ENCODE data around the gene FBH1. TPM values are rescaled to one million over a fixed set of nuclear protein-coding genes. Genes with fewer than 3 reads are reported as not detected.

Gene FBH1
- total RNA-seq, 1 donor from 2014 or later = 87.4 TPM

GRCh38 chr10:5895365-5895764 is 5.3 kb downstream of the FBH1 start:
- H3K27me3 Mint-ChIP-seq = no peaks in the 10 kb centered on the region
- TF ChIP-seq CTCF (IDR thresholded peaks at IDR 0.05; ENCODE audit: unreplicated experiment) = no peak
- no peak overlapping the region for H3K27ac Mint-ChIP-seq
- H3K4me1 Mint-ChIP-seq (ENCODE audit: low read depth) = peaks cover 22% of the 10 kb centered on the region
- no peak overlapping the region for H3K4me3 Mint-ChIP-seq (ENCODE audit: low read depth)
- peaks cover 7% of the 10 kb centered on the region for H3K9me3 Mint-ChIP-seq (ENCODE audit: low read depth)
- peaks cover 26% of the 10 kb centered on the region for H3K36me3 Mint-ChIP-seq (ENCODE audit: insufficient read depth)
- DNase-seq (ENCODE audit: low spot score, unreplicated experiment) = no peak

- no peak for TF ChIP-seq CTCF (IDR thresholded peaks at IDR 0.05; ENCODE audit: unreplicated experiment)
- Mint-ChIP-seq H3K36me3 (ENCODE audit: insufficient read depth) (peaks cover 26% of the 10 kb centered on the region), H3K27ac (peak overlapping the region; percentile 62), H3K27me3 (no peaks in the 10 kb centered on the region), H3K9me3 (ENCODE audit: low read depth) (peaks cover 7% of the 10 kb centered on the region), H3K4me1 (ENCODE audit: low read depth) (peaks cover 19% of the 10 kb centered on the region), H3K4me3 (ENCODE audit: low read depth) (no peak overlapping the region)
- no peak for DNase-seq (ENCODE audit: low spot score, unreplicated experiment)
Observed at GRCh38 chr10:5895804-5896203, 5.8 kb downstream of the FBH1 start.

- Mint-ChIP-seq H3K4me1 (ENCODE audit: low read depth) (peaks cover 13% of the 10 kb centered on the region), H3K36me3 (ENCODE audit: insufficient read depth) (peaks cover 26% of the 10 kb centered on the region), H3K4me3 (ENCODE audit: low read depth) (no peak overlapping the region), H3K27ac (peak overlapping the region; percentile 62), H3K27me3 (no peaks in the 10 kb centered on the region), H3K9me3 (ENCODE audit: low read depth) (peaks cover 7% of the 10 kb centered on the region)
- no peak for TF ChIP-seq CTCF (IDR thresholded peaks at IDR 0.05; ENCODE audit: unreplicated experiment)
- no peak for DNase-seq (ENCODE audit: low spot score, unreplicated experiment)
Observed at GRCh38 chr10:5896208-5897052, 6.4 kb downstream of the FBH1 start.

GRCh38 chr10:5897053-5897340 is 7.0 kb downstream of the FBH1 start:
- Mint-ChIP-seq H3K27ac (no peak overlapping the region), H3K9me3 (ENCODE audit: low read depth) (peaks cover 7% of the 10 kb centered on the region), H3K36me3 (ENCODE audit: insufficient read depth) (peaks cover 26% of the 10 kb centered on the region), H3K4me1 (ENCODE audit: low read depth) (peaks cover 11% of the 10 kb centered on the region), H3K4me3 (ENCODE audit: low read depth) (no peak overlapping the region), H3K27me3 (no peaks in the 10 kb centered on the region)
- TF ChIP-seq CTCF (IDR thresholded peaks at IDR 0.05; ENCODE audit: unreplicated experiment) = no peak
- no peak for DNase-seq (ENCODE audit: low spot score, unreplicated experiment)

GRCh38 chr10:5897504-5897903 is 7.5 kb downstream of the FBH1 start:
- TF ChIP-seq CTCF (IDR thresholded peaks at IDR 0.05; ENCODE audit: unreplicated experiment) = no peak
- DNase-seq (ENCODE audit: low spot score, unreplicated experiment) = no peak
- Mint-ChIP-seq H3K36me3 (ENCODE audit: insufficient read depth) (peaks cover 27% of the 10 kb centered on the region), H3K4me1 (ENCODE audit: low read depth) (peaks cover 7% of the 10 kb centered on the region), H3K9me3 (ENCODE audit: low read depth) (peaks cover 7% of the 10 kb centered on the region), H3K27ac (no peak overlapping the region), H3K27me3 (no peaks in the 10 kb centered on the region), H3K4me3 (ENCODE audit: low read depth) (no peak overlapping the region)

All from progenitor cell of endocrine pancreas (in vitro differentiated cells).